NCI-H1092 (cell line): ENCODE results near the gene SLAMF8.

Experiments used
- DNase-seq: peaks from one replicate; lab custom pipeline; 2025; lab: John Stamatoyannopoulos, UW

The SLAMF8 gene

GRCh38 chr1:159826441-159827101 lies at the start of gene SLAMF8:
Gene SLAMF8 (plus strand): TSS chr1:159826873. CDS start chr1:159826899, 26 bp downstream.
- DNase-seq: no peak

- DNase-seq: no peak
These were observed 48.4 kb upstream of the SLAMF8 start for GRCh38 chr1:159778266-159778665.

- no peak for DNase-seq
These were observed 47.2 kb upstream of the SLAMF8 start for GRCh38 chr1:159779403-159779851.

- peak; percentile 96 for DNase-seq
These were observed 45.8 kb upstream of the SLAMF8 start, which contains the start of gene DUSP23 for GRCh38 chr1:159780583-159781582. Gene DUSP23 (plus strand): TSS chr1:159780962. CDS start chr1:159781101, 139 bp downstream.

GRCh38 chr1:159781992-159782391 lies 44.7 kb upstream of the SLAMF8 start:
- DNase-seq: no peak

GRCh38 chr1:159783724-159784123 lies 42.9 kb upstream of the SLAMF8 start:
- no peak for DNase-seq

- DNase-seq: no peak
These were observed 40.2 kb upstream of the SLAMF8 start for GRCh38 chr1:159786465-159786864.

GRCh38 chr1:159786966-159787365 lies 39.7 kb upstream of the SLAMF8 start:
- DNase-seq: no peak

GRCh38 chr1:159790237-159790917 lies 36.3 kb upstream of the SLAMF8 start:
- no peak for DNase-seq

- no peak for DNase-seq
These were observed 35.6 kb upstream of the SLAMF8 start for GRCh38 chr1:159791031-159791430.

- DNase-seq: no peak
These were observed 35.2 kb upstream of the SLAMF8 start for GRCh38 chr1:159791461-159791860.

GRCh38 chr1:159795534-159795933 lies 31.1 kb upstream of the SLAMF8 start:
- no peak for DNase-seq

GRCh38 chr1:159798893-159799292 lies 27.8 kb upstream of the SLAMF8 start:
- DNase-seq: peak; percentile 79

- no peak for DNase-seq
These were observed 27.2 kb upstream of the SLAMF8 start for GRCh38 chr1:159799446-159799985.

GRCh38 chr1:159800177-159800930 lies 26.3 kb upstream of the SLAMF8 start:
- DNase-seq: no peak

GRCh38 chr1:159802111-159802510 lies 24.6 kb upstream of the SLAMF8 start, which contains the start of gene FCRL6:
Gene FCRL6 (plus strand): TSS chr1:159802360. CDS start chr1:159802425, 65 bp downstream.
- DNase-seq: no peak

GRCh38 chr1:159803956-159804689 lies 22.6 kb upstream of the SLAMF8 start:
- no peak for DNase-seq

- DNase-seq: no peak
These were observed 21.7 kb upstream of the SLAMF8 start for GRCh38 chr1:159804924-159805323.

GRCh38 chr1:159815926-159816325 lies 10.7 kb upstream of the SLAMF8 start:
- no peak for DNase-seq
